GM12872 (cell line): ENCODE measurements around the gene STT3B.

ENCODE experiments used
- TF ChIP-seq, protein P1 (sequence below): IDR thresholded peaks from 3 replicates; pipeline ENCODE4 v1.5.1; 2011; ENCODE audit warnings: low read depth, mild to moderate bottlenecking, low read length, moderate library complexity; ENCODE audit not compliant: insufficient read depth

The STT3B gene

DNA sequence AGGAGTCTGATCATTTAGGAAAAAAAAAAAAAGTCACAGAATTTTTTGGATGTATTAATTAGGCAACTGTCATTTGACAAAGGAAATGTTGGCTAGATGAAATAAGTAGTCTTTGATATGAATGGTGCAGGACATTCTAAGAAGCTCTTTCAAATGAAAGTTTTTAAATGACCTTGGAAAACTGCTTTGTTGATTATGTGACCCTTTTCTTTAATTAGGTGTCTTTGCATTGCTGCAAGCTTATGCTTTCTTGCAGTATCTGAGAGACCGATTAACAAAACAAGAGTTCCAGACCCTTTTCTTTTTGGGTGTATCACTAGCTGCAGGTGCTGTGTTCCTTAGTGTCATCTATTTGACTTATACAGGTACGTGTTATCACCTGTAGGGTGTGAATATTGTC is 84.0 kb downstream of the STT3B start:
- TF ChIP-seq, protein P1, sequence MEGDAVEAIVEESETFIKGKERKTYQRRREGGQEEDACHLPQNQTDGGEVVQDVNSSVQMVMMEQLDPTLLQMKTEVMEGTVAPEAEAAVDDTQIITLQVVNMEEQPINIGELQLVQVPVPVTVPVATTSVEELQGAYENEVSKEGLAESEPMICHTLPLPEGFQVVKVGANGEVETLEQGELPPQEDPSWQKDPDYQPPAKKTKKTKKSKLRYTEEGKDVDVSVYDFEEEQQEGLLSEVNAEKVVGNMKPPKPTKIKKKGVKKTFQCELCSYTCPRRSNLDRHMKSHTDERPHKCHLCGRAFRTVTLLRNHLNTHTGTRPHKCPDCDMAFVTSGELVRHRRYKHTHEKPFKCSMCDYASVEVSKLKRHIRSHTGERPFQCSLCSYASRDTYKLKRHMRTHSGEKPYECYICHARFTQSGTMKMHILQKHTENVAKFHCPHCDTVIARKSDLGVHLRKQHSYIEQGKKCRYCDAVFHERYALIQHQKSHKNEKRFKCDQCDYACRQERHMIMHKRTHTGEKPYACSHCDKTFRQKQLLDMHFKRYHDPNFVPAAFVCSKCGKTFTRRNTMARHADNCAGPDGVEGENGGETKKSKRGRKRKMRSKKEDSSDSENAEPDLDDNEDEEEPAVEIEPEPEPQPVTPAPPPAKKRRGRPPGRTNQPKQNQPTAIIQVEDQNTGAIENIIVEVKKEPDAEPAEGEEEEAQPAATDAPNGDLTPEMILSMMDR, result no peak

DNA sequence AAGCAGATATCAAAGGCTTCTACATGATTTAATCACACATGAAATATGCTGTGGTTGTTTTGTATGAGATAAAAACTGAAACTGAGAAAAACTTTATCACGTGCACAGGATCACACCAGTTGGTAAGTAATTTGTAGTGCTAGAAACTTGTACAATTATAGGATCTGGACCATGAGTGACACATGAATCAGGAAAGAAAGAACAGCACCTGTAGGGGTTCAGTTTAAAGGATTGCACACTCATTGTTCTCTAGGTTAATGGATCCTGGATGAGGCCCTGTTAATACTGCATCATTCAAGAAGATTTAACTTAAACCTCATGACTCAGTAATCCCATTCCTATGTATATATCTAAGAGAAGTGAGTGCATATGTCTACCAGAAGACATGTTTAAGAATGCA is 87.9 kb downstream of the STT3B start:
- TF ChIP-seq, protein P1, result no peak

DNA sequence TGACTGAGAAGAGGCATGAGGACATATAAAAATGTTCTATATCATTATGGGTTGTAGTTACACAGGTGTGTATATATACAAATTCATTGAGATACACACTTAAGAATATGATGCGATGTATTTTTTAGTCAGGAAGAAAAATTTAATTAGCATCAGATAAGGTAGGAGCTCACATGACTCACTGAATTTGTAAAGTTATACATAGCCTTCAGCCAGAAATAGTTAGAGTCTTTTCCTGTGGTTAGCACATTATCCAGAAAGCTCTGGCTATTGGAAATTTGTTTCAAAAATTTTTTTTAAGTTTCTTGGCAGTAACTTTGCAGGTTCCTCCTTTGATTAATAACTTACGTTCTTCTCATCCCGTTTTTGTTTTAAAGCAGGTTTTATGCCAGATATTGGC is 88.6 kb downstream of the STT3B start:
- TF ChIP-seq, protein P1, result no peak

DNA sequence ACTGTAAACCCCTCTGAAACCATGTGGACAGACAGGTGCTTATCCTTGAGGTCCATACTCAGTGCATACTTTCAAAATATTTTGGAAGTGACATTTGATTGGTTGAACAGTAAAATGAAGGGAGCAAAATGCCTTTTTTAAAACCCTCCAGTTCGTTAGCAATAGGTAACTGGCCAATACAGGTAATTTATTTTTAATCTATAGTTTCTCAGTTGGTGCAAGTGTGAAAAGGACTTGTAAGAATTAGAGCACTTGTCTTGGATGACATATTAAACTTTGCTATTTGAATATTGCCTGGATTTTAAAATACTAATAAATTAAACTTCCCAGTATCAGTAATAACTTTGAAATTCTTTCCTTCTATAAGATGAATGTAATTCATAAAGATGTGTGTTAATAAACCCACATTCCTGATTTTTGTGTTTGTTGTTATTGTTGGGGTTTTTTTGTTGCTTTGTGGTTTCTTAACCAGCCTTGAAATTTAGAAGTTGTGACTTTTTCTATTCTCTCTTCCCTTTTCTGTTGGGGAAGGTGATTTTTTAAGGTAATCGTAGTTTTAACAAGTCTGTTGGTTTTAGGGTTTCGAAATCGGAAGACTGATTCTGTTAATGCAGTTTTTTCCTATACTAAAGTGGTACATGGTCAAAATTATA is 90.0 kb downstream of the STT3B start:
- TF ChIP-seq, protein P1, result no peak

DNA sequence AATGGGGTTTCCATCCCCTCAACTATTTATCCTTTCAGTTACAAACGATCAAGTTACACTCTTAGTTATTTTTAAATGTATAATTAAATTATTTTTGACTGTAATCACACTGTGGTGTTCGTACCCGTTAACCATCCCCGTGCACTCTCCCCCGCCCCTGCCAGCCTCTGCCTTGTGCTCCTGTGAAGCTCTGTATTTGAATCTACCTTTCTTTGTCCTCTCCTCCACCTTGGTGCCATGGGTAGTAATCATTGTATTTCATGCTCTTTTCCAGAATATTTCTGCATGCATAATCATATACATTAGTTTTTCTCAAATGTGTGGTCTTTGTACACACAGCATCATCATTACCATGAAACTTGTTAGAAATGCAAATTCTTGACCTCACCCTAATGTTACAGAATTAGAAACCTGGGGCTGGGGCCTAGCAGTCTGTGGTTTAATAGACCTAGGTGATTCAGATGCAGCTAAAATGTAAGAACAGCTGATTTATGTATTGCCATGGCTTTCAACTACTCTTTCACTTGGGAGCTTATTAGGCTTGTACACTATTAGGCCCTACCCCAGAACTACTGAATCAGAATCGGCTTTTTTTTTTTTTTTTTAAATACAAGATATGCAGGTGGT is 91.5 kb downstream of the STT3B start:
- TF ChIP-seq, protein P1, result no peak

DNA sequence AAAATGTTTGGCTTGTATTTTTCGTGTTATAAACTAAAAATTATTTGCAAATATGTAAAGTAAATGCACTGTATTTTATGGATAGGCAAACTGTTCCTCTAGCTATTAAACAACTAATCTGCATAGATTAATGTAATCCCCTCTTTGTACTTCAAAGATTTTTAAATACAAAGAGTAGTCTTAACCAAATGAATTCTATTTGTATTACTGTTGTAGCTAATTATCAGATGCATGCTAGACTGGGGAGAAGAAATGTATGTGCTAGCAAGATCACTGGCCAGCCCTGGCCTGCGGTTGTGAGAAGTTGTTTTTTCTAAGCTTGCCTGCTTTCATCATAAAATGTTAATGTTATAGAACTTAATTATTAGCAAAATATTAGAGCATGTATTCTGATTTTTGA is 92.6 kb downstream of the STT3B start:
- TF ChIP-seq, protein P1, result no peak

DNA sequence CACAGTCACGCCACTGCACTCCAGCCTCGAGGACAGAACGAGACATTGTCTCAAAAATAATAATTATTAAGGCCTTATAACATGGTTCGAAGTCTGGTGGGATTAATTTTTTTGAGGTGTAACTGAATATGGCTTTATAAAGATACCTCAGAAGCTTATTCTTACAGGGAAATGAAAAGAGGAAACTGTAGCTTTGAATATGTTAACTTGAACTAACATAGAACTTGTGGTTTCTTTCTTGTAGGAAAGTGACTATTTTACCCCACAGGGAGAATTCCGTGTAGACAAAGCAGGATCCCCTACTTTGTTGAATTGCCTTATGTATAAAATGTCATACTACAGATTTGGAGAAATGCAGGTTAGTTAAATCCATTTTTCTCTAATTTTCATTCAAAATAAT is 96.3 kb downstream of the STT3B start:
- TF ChIP-seq, protein P1, result no peak
